HCT116 (cell line): ENCODE data around the gene CFDP1. TPM values are rescaled to one million over a fixed set of nuclear protein-coding genes. Genes with fewer than 3 reads are reported as not detected.

ENCODE experiments used
- ATAC-seq: fragments of 200-7000 bp; cut with Tn5 transposase; 2 replicates; pipeline ENCODE4 v1.9.1; 2020; ENCODE audit warnings: mild to moderate bottlenecking, moderate library complexity
- BruUV-seq: library from RNA; stranded (reverse); fragments of 400-500 nt; replicated peaks from 2 replicates; lab custom pipeline; 2021; lab: Mats Ljungman, UMichigan
- CTCF ChIA-PET: fragments of 300-600 bp; sonication (Branson Sonifier 250); formaldehyde crosslinking; loops from one replicate; lab custom pipeline; 2021; ENCODE audit warnings: antibody characterized with exemption; lab: Charles Lee
- POLR2A ChIA-PET: fragments of 300-600, 350-600 bp; sonication (Branson Sonifier 250); formaldehyde crosslinking; loops from one replicate; lab custom pipeline; 2021; ENCODE audit warnings: antibody characterized with exemption; lab: Charles Lee
- RAD21 ChIA-PET, 2 experiments: fragments of 300-600 bp; sonication (Branson Sonifier 250); formaldehyde crosslinking; loops; one replicate each; lab custom pipeline; 2023; ENCODE audit warnings: low total read pairs in 2 of 2; ENCODE audit not compliant: uncharacterized antibody in 2 of 2, unreplicated experiment in 2 of 2, low non-redundant PET in 1 of 2; lab: Charles Lee
- DNase-seq: peaks from one replicate; pipeline ENCODE4 v3.0.0-alpha.2; 2010; ENCODE audit warnings: low read depth, low spot score
- H2AFZ ChIP-seq: fragments of 200-600 bp; shearing (Covaris generic), sonication (generic); 2 replicates; pipeline ENCODE4 v1.6.1; 2017; ENCODE audit warnings: low read depth, mixed run types, mixed read lengths, antibody characterized with exemption, low read length; ENCODE audit not compliant: poor library complexity, severe bottlenecking
- H3K27ac ChIP-seq: 2 replicates; pipeline ENCODE4 v1.5.1; 2012; ENCODE audit warnings: low read depth, low read length
- H3K27me3 ChIP-seq: fragments of 200-600 bp; sonication (generic); 2 replicates; pipeline ENCODE4 v1.6.1; 2016; ENCODE audit warnings: mixed run types, low read length, mixed read lengths; ENCODE audit not compliant: insufficient read depth
- H3K36me3 ChIP-seq, 2 experiments: fragments of 200-500 bp in 1 of 2; fragments of 200-600 bp in 1 of 2; sonication (Bioruptor generic) in 1 of 2; sonication (generic) in 1 of 2; 2 replicates each; pipeline versions ENCODE4 v1.5.1 to v1.6.1; 2014 to 2016; ENCODE audit warnings: low read length in 2 of 2, inconsistent platforms in 1 of 2, mixed read lengths in 1 of 2, mixed run types in 1 of 2; ENCODE audit not compliant: insufficient read depth in 2 of 2, control insufficient read depth in 1 of 2
- H3K4me1 ChIP-seq, 2 experiments: fragments of 200-600 bp in 1 of 2; sonication (generic) in 1 of 2; 2 replicates each; pipeline versions ENCODE4 v1.5.1 to v1.6.1; 2012 to 2017; ENCODE audit warnings: low read length in 2 of 2, inconsistent platforms in 1 of 2, mild to moderate bottlenecking in 1 of 2, mixed read lengths in 1 of 2, mixed run types in 1 of 2, moderate library complexity in 1 of 2; ENCODE audit not compliant: insufficient read depth in 2 of 2, control insufficient read depth in 1 of 2
- H3K4me2 ChIP-seq: fragments of 200-600 bp; sonication (generic); 2 replicates; pipeline ENCODE4 v1.6.1; 2017; ENCODE audit warnings: mixed run types, low read length, mixed read lengths
- H3K4me3 ChIP-seq, 2 experiments: fragments of 200-600 bp in 1 of 2; sonication (generic) in 1 of 2; replicated peaks in 1 of 2; 2 replicates each; pipeline ENCODE4 v1.5.1; 2011 to 2016; ENCODE audit warnings: low read length in 2 of 2, control low read depth in 1 of 2, low read depth in 1 of 2, mild to moderate bottlenecking in 1 of 2, mixed read lengths in 1 of 2, mixed run types in 1 of 2
- H3K79me2 ChIP-seq: fragments of 200-600 bp; sonication (generic); 2 replicates; pipeline ENCODE4 v1.6.1; 2017; ENCODE audit warnings: mild to moderate bottlenecking, mixed run types, low read length, moderate library complexity, mixed read lengths; ENCODE audit not compliant: insufficient read depth
- H3K9ac ChIP-seq: fragments of 200-600 bp; sonication (generic); 2 replicates; pipeline ENCODE4 v1.6.1; 2016; ENCODE audit warnings: low read length, mixed read lengths
- H3K9me2 ChIP-seq: fragments of 200-600 bp; sonication (generic), shearing (Covaris generic); 2 replicates; pipeline ENCODE4 v1.6.1; 2017; ENCODE audit warnings: mixed run types, mild to moderate bottlenecking, moderate library complexity; ENCODE audit not compliant: insufficient read depth
- H3K9me3 ChIP-seq, 2 experiments: fragments of 200-500 bp in 1 of 2; fragments of 200-600 bp in 1 of 2; sonication (Bioruptor generic) in 1 of 2; sonication (generic) in 1 of 2; 2 replicates each; pipeline ENCODE4 v1.6.1; 2014 to 2017; ENCODE audit warnings: low read length in 2 of 2, mixed read lengths in 2 of 2, inconsistent platforms in 1 of 2, low read depth in 1 of 2, mild to moderate bottlenecking in 1 of 2, mixed run types in 1 of 2, moderate library complexity in 1 of 2; ENCODE audit not compliant: control insufficient read depth in 1 of 2, insufficient read depth in 1 of 2
- H4K20me1 ChIP-seq: fragments of 200-600 bp; sonication (generic), shearing (Covaris generic); 2 replicates; pipeline ENCODE4 v1.6.1; 2017; ENCODE audit warnings: mixed run types, mild to moderate bottlenecking, moderate library complexity; ENCODE audit not compliant: insufficient read depth
- CBX3 ChIP-seq: IDR thresholded peaks from 2 replicates; pipeline ENCODE4 v1.6.1; 2012; ENCODE audit warnings: low read depth
- CEBPB ChIP-seq: IDR thresholded peaks from 2 replicates; pipeline ENCODE4 v1.6.1; 2012; ENCODE audit warnings: low read depth
- ELF1 ChIP-seq: IDR thresholded peaks from 2 replicates; pipeline ENCODE4 v1.6.1; 2012; ENCODE audit warnings: low read depth, borderline replicate concordance
- EZH2 ChIP-seq: fragments of 200-600 bp; sonication (generic); IDR thresholded peaks from 2 replicates; pipeline ENCODE4 v1.6.1; 2017; ENCODE audit warnings: antibody characterized with exemption, mixed run types
- EZH2phosphoT487 ChIP-seq: fragments of 200-600 bp; IDR thresholded peaks from 2 replicates; pipeline ENCODE4 v1.6.1; 2018; ENCODE audit warnings: antibody characterized with exemption, borderline replicate concordance
- JUND ChIP-seq: IDR thresholded peaks from 2 replicates; pipeline ENCODE4 v1.6.1; 2012
- POLR2AphosphoS5 ChIP-seq: IDR thresholded peaks from 2 replicates; pipeline ENCODE4 v1.6.1; 2011; ENCODE audit warnings: mild to moderate bottlenecking, low read depth, low read length, moderate library complexity
- RAD21 ChIP-seq: IDR thresholded peaks from 2 replicates; pipeline ENCODE4 v1.6.1; 2012; ENCODE audit warnings: low read depth, mild to moderate bottlenecking
- TCF7L2 ChIP-seq: IDR thresholded peaks from 2 replicates; pipeline ENCODE4 v1.7.0; 2011; ENCODE audit warnings: borderline replicate concordance, inconsistent platforms; ENCODE audit not compliant: insufficient read depth, insufficient read length; ENCODE audit errors: extremely low read depth
- YY1 ChIP-seq: IDR thresholded peaks from 2 replicates; pipeline ENCODE4 v1.6.1; 2011; ENCODE audit warnings: low read length, low read depth, moderate library complexity, mild to moderate bottlenecking; ENCODE audit not compliant: insufficient replicate concordance; ENCODE audit errors: extremely low read depth
- ZFX ChIP-seq: fragments of 450-650 bp; IDR thresholded peaks from 2 replicates; pipeline ENCODE4 v1.6.1; 2017
- ZNF274 ChIP-seq: fragments of 200-500 bp; sonication (Bioruptor generic); IDR thresholded peaks from 2 replicates; pipeline ENCODE4 v1.6.1; 2014; ENCODE audit warnings: mild to moderate bottlenecking, low read depth, low read length, inconsistent platforms
- intact Hi-C: fragments of 100-400 bp; cut with micrococcal nuclease; formaldehyde crosslinking; loops from 2 replicates; pipeline ENCODE4 v1.10.0; 2022
- total RNA-seq: library from RNA; stranded (reverse); gene quantifications from one replicate; pipeline ENCODE4 v1.2.1, GENCODE V29; 2021; ENCODE audit not compliant: unreplicated experiment
- TF ChIP-seq, protein P1 (sequence below): IDR thresholded peaks from 2 replicates; pipeline ENCODE4 v1.6.1; 2012
- TF ChIP-seq, protein P2 (sequence below): IDR thresholded peaks from 2 replicates; pipeline ENCODE4 v1.6.1; 2012
- TF ChIP-seq, protein P3 (sequence below): IDR thresholded peaks from 2 replicates; pipeline ENCODE4 v1.6.1; 2012; ENCODE audit warnings: low read depth
- TF ChIP-seq, protein P4 (sequence below): IDR thresholded peaks from 2 replicates; pipeline ENCODE4 v1.6.1; 2011; ENCODE audit warnings: mild to moderate bottlenecking, low read length, moderate library complexity; ENCODE audit not compliant: insufficient replicate concordance; ENCODE audit errors: extremely low read depth

Gene CFDP1
- total RNA-seq, 1 experiment from 2014 or later = 45.3 TPM

DNA sequence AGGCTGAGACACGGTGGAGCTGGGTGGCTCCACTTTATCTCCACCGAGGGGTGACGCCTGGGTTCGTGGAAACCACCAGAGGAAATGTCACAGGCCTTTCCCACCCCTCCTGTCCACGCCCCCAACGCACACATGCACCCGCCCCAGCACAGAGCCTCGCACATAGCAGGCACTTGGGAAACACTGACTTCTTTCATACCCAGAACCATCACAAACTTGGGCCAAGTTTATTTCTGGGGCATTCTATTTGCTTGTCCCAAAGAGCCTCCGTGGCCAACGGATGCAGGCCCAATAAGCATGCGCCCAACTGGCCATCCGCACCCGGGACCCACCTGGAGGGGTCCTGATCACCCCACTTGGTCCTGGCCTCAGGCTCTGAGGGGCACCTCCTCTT, 185.2 kb downstream of the CFDP1 start:
- Histone ChIP-seq H3K9me3 (no peaks in the 10 kb centered on the region), H3K9me2 (no peaks in the 10 kb centered on the region), H3K4me2 (peak overlapping the region; percentile 9; the same call in 1 of the 2 replicates), H3K9ac (0 out of 2 replicates have a peak overlapping the region, but pooled peaks have one; percentile 1), H3K36me3 (no peaks in the 10 kb centered on the region; a peak in 1 of 4 replicates), H3K79me2 (peaks cover 80% of the 10 kb centered on the region), H3K4me3 (no peak overlapping the region), H3K27ac (peak overlapping the region; percentile 97; the same call in 1 of the 2 replicates), H4K20me1 (no peaks in the 10 kb centered on the region), H3K27me3 (no peaks in the 10 kb centered on the region), H3K4me1 (peaks cover 74 to 85% of the 10 kb centered on the region in 2 experiments), H2AFZ (no peak overlapping the region)
- ChIA-PET POLR2A (interaction anchor here (1.0 kb wide), 1 partner anchor 14 kb away, joined by 3 read pairs; no protein-coding TSS in a partner anchor), CTCF (no interaction called here), RAD21 (no interaction called here)
- ATAC-seq (no peak), DNase-seq (no peak)
- TF ChIP-seq CEBPB (no peak), EZH2 (no peak), TCF7L2 (no peak), JUND (no peak), EZH2phosphoT487 (no peak), YY1 (no peak), RAD21 (no peak), ELF1 (no peak), ZNF274 (no peak), CBX3 (no peak), ZFX (no peak), POLR2AphosphoS5 (no peak)
- TF ChIP-seq, protein P1, sequence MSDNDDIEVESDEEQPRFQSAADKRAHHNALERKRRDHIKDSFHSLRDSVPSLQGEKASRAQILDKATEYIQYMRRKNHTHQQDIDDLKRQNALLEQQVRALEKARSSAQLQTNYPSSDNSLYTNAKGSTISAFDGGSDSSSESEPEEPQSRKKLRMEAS = no peak
- TF ChIP-seq, protein P2, sequence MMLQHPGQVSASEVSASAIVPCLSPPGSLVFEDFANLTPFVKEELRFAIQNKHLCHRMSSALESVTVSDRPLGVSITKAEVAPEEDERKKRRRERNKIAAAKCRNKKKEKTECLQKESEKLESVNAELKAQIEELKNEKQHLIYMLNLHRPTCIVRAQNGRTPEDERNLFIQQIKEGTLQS = no peak
- TF ChIP-seq, protein P3, sequence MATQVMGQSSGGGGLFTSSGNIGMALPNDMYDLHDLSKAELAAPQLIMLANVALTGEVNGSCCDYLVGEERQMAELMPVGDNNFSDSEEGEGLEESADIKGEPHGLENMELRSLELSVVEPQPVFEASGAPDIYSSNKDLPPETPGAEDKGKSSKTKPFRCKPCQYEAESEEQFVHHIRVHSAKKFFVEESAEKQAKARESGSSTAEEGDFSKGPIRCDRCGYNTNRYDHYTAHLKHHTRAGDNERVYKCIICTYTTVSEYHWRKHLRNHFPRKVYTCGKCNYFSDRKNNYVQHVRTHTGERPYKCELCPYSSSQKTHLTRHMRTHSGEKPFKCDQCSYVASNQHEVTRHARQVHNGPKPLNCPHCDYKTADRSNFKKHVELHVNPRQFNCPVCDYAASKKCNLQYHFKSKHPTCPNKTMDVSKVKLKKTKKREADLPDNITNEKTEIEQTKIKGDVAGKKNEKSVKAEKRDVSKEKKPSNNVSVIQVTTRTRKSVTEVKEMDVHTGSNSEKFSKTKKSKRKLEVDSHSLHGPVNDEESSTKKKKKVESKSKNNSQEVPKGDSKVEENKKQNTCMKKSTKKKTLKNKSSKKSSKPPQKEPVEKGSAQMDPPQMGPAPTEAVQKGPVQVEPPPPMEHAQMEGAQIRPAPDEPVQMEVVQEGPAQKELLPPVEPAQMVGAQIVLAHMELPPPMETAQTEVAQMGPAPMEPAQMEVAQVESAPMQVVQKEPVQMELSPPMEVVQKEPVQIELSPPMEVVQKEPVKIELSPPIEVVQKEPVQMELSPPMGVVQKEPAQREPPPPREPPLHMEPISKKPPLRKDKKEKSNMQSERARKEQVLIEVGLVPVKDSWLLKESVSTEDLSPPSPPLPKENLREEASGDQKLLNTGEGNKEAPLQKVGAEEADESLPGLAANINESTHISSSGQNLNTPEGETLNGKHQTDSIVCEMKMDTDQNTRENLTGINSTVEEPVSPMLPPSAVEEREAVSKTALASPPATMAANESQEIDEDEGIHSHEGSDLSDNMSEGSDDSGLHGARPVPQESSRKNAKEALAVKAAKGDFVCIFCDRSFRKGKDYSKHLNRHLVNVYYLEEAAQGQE = no peak
- TF ChIP-seq, protein P4, sequence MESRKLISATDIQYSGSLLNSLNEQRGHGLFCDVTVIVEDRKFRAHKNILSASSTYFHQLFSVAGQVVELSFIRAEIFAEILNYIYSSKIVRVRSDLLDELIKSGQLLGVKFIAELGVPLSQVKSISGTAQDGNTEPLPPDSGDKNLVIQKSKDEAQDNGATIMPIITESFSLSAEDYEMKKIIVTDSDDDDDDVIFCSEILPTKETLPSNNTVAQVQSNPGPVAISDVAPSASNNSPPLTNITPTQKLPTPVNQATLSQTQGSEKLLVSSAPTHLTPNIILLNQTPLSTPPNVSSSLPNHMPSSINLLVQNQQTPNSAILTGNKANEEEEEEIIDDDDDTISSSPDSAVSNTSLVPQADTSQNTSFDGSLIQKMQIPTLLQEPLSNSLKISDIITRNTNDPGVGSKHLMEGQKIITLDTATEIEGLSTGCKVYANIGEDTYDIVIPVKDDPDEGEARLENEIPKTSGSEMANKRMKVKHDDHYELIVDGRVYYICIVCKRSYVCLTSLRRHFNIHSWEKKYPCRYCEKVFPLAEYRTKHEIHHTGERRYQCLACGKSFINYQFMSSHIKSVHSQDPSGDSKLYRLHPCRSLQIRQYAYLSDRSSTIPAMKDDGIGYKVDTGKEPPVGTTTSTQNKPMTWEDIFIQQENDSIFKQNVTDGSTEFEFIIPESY = no peak
- intact Hi-C loops = no loop called here
- BruUV-seq = no TSS peak
